NK-92 treated with Interleukin-12 subunit alpha and Interleukin-12 subunit beta, amount 100 ng/mL, for 24 hours (cell line): ENCODE measurements around the gene MRPL55.

Experiments used
- DNase-seq: peaks from one replicate; lab custom pipeline; 2025; lab: John Stamatoyannopoulos, UW

The MRPL55 gene

GRCh38 chr1:228147768-228148167, 38.7 kb upstream of the MRPL55 start:
- DNase-seq: no peak

DNA sequence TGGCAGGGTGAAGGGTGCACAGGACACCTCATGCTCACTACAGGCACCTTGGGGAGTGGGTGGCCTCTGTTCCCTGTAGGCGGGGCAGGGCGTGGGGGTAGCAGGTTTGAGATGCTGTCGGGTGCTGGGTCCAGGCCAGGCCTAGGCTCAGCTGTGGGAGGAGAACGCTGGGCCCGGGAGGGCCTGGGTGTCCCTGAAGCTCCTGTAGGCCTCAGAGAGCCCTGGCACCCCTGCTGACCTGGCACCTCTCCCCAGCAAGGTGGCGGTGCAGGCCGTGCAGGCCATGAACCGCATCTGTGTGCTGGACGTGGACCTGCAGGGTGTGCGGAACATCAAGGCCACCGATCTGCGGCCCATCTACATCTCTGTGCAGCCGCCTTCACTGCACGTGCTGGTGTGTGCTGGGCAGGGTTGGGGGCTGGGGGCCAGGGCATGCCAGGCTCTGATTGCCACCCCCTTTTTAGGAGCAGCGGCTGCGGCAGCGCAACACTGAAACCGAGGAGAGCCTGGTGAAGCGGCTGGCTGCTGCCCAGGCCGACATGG, 38.1 kb upstream of the MRPL55 start:
- DNase-seq: no peak

DNA sequence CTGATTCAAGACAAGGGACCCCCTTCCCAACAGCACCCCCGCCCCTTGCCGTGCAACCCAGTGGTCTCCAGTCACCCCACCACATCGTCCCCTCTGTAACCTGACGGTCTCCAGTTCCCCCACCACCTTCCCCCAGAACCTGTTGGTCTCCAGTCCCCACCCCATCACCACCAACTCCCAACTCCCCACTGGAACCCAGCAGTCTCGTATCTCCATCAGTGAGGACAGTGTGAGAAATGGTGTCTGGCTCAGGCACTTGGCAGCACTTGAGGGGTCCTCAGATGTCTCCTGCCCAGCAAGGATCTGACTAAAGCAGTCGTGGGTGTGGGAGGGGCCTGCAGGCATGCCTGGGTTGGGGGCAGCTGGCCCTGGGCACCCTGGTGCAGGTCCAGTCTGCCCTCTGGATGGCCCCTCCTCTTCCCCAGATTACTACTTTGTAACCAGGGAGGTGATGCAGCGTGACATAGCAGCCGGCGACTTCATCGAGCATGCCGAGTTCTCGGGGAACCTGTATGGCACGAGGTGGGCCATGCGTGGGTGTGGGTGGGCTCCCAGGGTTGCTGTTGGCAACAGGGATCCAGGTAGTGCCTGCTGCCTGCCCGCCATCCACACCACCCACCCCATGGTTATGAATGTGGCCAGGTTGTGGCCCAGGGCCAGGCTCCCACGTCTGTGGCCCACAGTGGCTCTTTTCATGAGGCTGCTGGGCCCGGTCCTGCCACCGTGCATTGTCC, 37.5 kb upstream of the MRPL55 start:
- no peak for DNase-seq

DNA sequence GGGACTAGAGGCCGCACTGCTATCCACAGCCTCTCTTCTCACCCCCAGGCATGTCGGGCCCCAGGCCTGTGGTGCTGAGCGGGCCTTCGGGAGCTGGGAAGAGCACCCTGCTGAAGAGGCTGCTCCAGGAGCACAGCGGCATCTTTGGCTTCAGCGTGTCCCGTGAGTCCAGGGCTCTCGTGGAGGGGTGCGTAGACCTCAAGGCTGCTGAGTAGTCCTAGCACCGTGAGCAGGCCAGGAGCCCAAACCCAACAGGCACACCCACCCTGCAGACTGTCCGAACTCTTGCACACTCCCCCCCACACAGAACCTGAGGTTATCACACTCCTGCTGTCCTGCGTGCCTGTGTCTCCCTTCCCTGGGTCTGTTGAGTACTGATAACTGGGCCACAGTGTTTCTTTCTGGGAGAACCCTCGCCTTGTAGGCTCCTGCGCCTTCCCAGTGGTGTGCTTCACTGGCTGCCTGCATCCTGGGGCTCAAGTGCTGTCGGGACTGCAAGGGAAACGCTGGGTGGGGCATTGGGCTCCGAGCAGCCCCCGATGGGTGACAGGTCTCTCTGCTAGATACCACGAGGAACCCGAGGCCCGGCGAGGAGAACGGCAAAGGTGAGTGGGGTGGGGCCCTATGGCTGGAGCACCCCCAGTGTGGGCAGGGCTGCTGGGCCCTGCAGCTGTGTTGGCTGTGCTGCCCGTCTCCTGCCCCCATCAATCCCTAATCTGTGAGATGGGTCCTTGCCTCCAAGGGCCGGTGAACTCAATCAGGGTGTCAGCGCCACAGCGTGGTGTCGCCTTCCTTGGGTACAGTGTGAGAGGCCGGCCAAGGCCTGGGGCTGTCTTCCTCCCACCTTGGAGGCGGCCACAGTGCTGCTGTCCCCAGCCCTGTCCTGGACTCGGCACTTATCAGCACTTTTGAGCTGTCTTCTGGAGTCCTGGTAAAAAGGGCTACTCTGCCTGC, 36.6 kb upstream of the MRPL55 start:
- no peak for DNase-seq

DNA sequence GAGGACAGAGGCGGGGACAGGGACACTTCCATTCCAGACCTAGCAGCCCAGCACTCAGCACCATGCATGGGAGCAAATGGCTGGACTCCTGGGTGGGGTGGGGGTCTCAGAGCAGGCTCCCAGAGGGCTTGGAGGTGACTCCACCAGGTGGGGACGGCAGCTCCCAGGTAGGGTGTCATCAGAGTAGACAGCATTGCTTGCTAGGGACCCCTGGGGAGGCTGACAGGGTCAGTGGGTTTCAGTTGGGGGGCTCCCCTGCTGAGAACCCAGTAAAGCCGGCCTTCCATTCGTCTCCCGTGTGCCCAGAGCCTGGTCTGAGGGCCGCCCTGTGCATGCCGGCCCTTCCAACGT, 35.9 kb upstream of the MRPL55 start:
- DNase-seq: no peak

GRCh38 chr1:228144193-228144992, 35.3 kb upstream of the MRPL55 start:
- DNase-seq: no peak

GRCh38 chr1:228143480-228144192, 34.5 kb upstream of the MRPL55 start:
- no peak for DNase-seq

GRCh38 chr1:228142701-228143136, 33.6 kb upstream of the MRPL55 start:
- no peak for DNase-seq

GRCh38 chr1:228142155-228142691, 33.1 kb upstream of the MRPL55 start:
- no peak for DNase-seq

GRCh38 chr1:228141226-228142044, 32.3 kb upstream of the MRPL55 start:
- no peak for DNase-seq

DNA sequence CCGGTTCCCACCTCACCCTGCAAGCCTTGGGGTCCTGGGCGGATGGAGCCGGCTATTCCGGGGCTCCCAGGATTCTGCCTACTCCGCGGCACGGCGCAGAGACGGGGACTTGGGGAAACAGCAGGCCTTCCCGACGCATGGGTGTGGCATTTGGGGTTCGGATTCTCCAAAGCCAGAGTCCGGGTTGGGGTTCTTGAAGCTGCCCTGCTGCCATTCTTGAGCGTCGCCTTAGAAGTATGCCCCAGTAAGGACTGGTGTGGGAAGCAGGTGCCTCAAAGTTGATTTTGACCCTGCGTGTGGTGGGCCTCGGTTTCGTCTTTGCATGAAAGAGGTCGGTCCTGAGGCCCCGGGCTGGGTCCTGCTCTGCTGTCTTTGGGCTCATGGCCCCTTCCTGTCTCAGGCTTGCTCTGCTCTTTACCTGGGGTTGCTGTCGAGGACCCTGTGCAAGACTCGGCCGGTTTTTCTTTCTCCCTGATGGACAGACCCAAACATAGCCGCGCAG, 31.7 kb upstream of the MRPL55 start:
- no peak for DNase-seq

GRCh38 chr1:228139931-228140723, 31.0 kb upstream of the MRPL55 start, which contains the start of gene GUK1:
Gene GUK1 (plus strand): TSS chr1:228140279. CDS start chr1:228140303, 24 bp downstream.
- peak; percentile 100 for DNase-seq

DNA sequence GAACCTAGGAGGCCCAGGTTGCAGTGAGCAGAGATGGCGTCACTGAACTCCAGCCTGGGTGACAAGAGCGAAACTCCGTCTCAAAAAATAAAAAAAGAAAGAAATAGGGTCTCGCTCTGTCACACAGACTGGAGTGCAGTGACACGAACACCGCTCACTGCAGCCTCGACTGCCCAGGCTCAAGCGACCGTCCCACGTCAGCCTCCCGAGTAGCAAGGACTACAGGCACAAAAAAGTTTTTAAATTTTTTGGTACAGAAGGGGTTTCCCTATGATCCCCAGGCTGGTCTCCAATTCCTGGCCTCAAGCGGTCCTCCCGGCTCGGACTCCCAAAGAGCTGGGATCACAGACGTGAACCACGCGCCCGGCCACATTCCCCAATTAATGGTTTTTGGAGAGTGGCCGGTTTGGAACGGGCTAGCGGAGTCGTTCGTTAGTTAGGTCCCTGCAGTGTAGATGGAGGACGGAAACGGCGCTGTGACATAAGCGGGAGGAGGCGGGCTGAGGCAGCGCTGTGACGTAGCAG, 30.4 kb upstream of the MRPL55 start:
- DNase-seq: no peak

- peak; percentile 37 for DNase-seq
Measured at GRCh38 chr1:228136901-228137300, 27.8 kb upstream of the MRPL55 start.

- no peak for DNase-seq
Measured at GRCh38 chr1:228134591-228134990, 25.5 kb upstream of the MRPL55 start.

- DNase-seq: no peak
Measured at GRCh38 chr1:228131766-228132165, 22.7 kb upstream of the MRPL55 start.

DNA sequence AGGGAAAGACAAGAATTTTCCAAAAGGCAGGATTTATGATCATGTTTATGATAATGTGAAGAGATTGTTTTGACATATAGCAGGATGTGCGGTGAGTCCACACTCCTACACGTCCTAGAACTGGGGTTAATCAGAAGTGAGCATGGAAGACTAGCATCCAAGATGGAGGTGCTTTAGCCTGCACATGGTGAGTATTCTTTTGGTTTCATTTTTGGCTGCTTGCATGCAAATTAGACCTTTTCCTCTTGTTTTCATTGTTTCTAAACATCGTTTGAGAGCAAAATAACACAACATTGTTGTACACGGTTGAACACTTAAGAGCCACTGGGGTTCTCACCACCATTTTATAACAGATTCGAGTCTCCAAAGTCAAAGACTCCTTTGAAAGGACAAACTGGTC, 16.1 kb upstream of the MRPL55 start:
- no peak for DNase-seq

DNA sequence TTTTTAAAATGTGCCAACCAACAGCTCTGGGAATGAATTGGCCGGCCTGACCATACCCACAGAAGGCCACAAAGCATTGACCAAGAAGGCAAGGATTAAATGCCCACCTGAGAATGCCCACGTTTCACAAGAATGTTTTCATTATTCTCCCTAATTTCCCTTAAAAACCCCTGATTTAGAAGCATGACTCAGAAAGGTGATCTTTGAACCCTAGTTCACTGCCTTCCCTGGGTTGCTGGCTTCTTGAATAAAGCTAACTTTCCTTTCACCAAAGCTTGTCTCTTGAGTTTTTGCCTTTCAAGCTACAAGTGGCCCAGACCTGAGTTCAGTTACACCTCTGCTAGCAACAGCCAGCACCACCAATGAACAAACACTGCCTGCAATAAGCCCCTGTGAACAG, 14.4 kb upstream of the MRPL55 start:
- no peak for DNase-seq

- no peak for DNase-seq
Measured at GRCh38 chr1:228122921-228123441, 13.9 kb upstream of the MRPL55 start.
